Lower lobe of right lung (tissue), 2 donors: ENCODE data around the gene CFDP1. TPM values are rescaled to one million over a fixed set of nuclear protein-coding genes. Genes with fewer than 3 reads are reported as not detected.

Experiments used
- ATAC-seq, 2 donors: fragments of 200-7000 bp; cut with Tn5 transposase; one replicate each; pipeline ENCODE4 v1.9.1; 2020 to 2022; ENCODE audit warnings: mild to moderate bottlenecking in 2 of 2, moderate library complexity in 2 of 2
- DNase-seq: peaks from one replicate; pipeline ENCODE4 v3.0.0-alpha.2; 2020
- H3K27ac ChIP-seq: fragments of 200-600 bp; one replicate; pipeline ENCODE4 v1.8.0; 2022
- H3K27me3 ChIP-seq: fragments of 200-600 bp; one replicate; pipeline ENCODE4 v1.8.0; 2022; ENCODE audit warnings: low read depth
- H3K36me3 ChIP-seq: fragments of 200-600 bp; one replicate; pipeline ENCODE4 v1.8.0; 2022; ENCODE audit warnings: mild to moderate bottlenecking
- H3K4me1 ChIP-seq: fragments of 200-600 bp; one replicate; pipeline ENCODE4 v1.8.0; 2022
- H3K4me3 ChIP-seq: fragments of 200-600 bp; one replicate; pipeline ENCODE4 v1.8.0; 2022; ENCODE audit warnings: mild to moderate bottlenecking
- H3K9me3 ChIP-seq: fragments of 200-600 bp; one replicate; pipeline ENCODE4 v1.8.0; 2022
- CTCF ChIP-seq: fragments of 200-600 bp; IDR thresholded peaks from one replicate; pipeline ENCODE4 v1.8.0; 2022; ENCODE audit warnings: antibody characterized with exemption, mild to moderate bottlenecking
- intact Hi-C: fragments of 100-400 bp; cut with DNase I; formaldehyde crosslinking; loops from one replicate; pipeline ENCODE4 v1.11.0; 2022
- total RNA-seq: library from RNA; stranded (reverse); fragmentation: NEBNext Ultra II Directional; extraction: Animal tissue kit (Norgen Biotek cat#: 25700); gene quantifications from one replicate; pipeline ENCODE4 v1.2.1, GENCODE V29; 2021
- donor health status: DM: no; HTN: yes; CAD: no; lungs with severe emphysema.

The CFDP1 gene
- total RNA-seq, 1 donor from 2014 or later: 57.7 TPM

- Histone ChIP-seq H3K4me1 (peaks cover 5% of the 10 kb centered on the region), H3K27me3 (no peaks in the 10 kb centered on the region), H3K27ac (no peak overlapping the region), H3K9me3 (no peaks in the 10 kb centered on the region), H3K36me3 (peaks cover 12% of the 10 kb centered on the region), H3K4me3 (no peak overlapping the region)
- intact Hi-C loops: no loop called here
- DNase-seq (no peak), ATAC-seq (no peak)
- TF ChIP-seq CTCF: no peak
These were observed 120.4 kb downstream of the CFDP1 start for GRCh38 chr16:75312875-75313274.

- H3K27ac ChIP-seq: no peak overlapping the region
- DNase-seq: no peak
- H3K4me1 ChIP-seq: no peaks in the 10 kb centered on the region
- peaks cover 12% of the 10 kb centered on the region for H3K36me3 ChIP-seq
- H3K9me3 ChIP-seq: no peaks in the 10 kb centered on the region
- no peaks in the 10 kb centered on the region for H3K27me3 ChIP-seq
- no peak for ATAC-seq
- no peak for TF ChIP-seq CTCF
- H3K4me3 ChIP-seq: no peak overlapping the region
- intact Hi-C loops: no loop called here
These were observed 121.8 kb downstream of the CFDP1 start for GRCh38 chr16:75311383-75311938.

- Histone ChIP-seq H3K4me1 (peaks cover 8% of the 10 kb centered on the region), H3K36me3 (peaks cover 12% of the 10 kb centered on the region), H3K4me3 (no peak overlapping the region), H3K27me3 (no peaks in the 10 kb centered on the region), H3K27ac (no peak overlapping the region), H3K9me3 (no peaks in the 10 kb centered on the region)
- no peak for TF ChIP-seq CTCF
- intact Hi-C loops: no loop called here
- DNase-seq (no peak), ATAC-seq (no peak)
These were observed 122.8 kb downstream of the CFDP1 start for GRCh38 chr16:75310541-75310940.

- peaks cover 12% of the 10 kb centered on the region for H3K36me3 ChIP-seq
- H3K9me3 ChIP-seq: no peaks in the 10 kb centered on the region
- ATAC-seq (no peak), DNase-seq (no peak)
- H3K4me3 ChIP-seq: no peak overlapping the region
- H3K27ac ChIP-seq: no peak overlapping the region
- no peaks in the 10 kb centered on the region for H3K27me3 ChIP-seq
- intact Hi-C loops: no loop called here
- TF ChIP-seq CTCF: no peak
- H3K4me1 ChIP-seq: peaks cover 13% of the 10 kb centered on the region
These were observed 123.3 kb downstream of the CFDP1 start for GRCh38 chr16:75309899-75310430.

GRCh38 chr16:75309156-75309555, 124.1 kb downstream of the CFDP1 start:
- DNase-seq: no peak
- TF ChIP-seq CTCF: no peak
- intact Hi-C loops: no loop called here
- Histone ChIP-seq H3K36me3 (peaks cover 12% of the 10 kb centered on the region), H3K27me3 (no peaks in the 10 kb centered on the region), H3K4me3 (no peak overlapping the region), H3K27ac (no peak overlapping the region), H3K9me3 (no peaks in the 10 kb centered on the region), H3K4me1 (peaks cover 21% of the 10 kb centered on the region)
- ATAC-seq: no peak
